NCI-H2029 treated with DMSO at 0.1 percent for 48 hours (cell line): ENCODE data around the gene SSPN.

Source experiments
- DNase-seq: peaks from one replicate; lab custom pipeline; 2025; lab: John Stamatoyannopoulos, UW

Gene SSPN

GRCh38 chr12:26285401-26285800 lies 90.0 kb downstream of the SSPN start:
- DNase-seq, result no peak

GRCh38 chr12:26286186-26286585 lies 90.8 kb downstream of the SSPN start:
- no peak for DNase-seq

- no peak for DNase-seq
Observed at GRCh38 chr12:26287671-26288381, 92.5 kb downstream of the SSPN start.

- DNase-seq, result no peak
Observed at GRCh38 chr12:26290565-26290964, 95.2 kb downstream of the SSPN start.

GRCh38 chr12:26292596-26292995 lies 97.2 kb downstream of the SSPN start:
- DNase-seq, result no peak

GRCh38 chr12:26293612-26294011 lies 98.2 kb downstream of the SSPN start:
- DNase-seq, result no peak

- DNase-seq, result no peak
Observed at GRCh38 chr12:26295001-26295400, 99.6 kb downstream of the SSPN start.

- no peak for DNase-seq
Observed at GRCh38 chr12:26297396-26298070, 102.2 kb downstream of the SSPN start.

GRCh38 chr12:26298785-26299621 lies 103.6 kb downstream of the SSPN start:
- no peak for DNase-seq

- DNase-seq, result no peak
Observed at GRCh38 chr12:26299751-26300150, 104.4 kb downstream of the SSPN start.
